B cell (primary cell): ENCODE data around the gene CNRIP1. TPM values are rescaled to one million over a fixed set of nuclear protein-coding genes. Genes with fewer than 3 reads are reported as not detected.

Source experiments
- ATAC-seq: fragments of 200-7000 bp; cut with Tn5 transposase; one replicate; pipeline ENCODE4 v1.10.0; 2021; ENCODE audit warnings: low read depth, mild to moderate bottlenecking, moderate number of reproducible peaks, moderate library complexity
- CTCF ChIA-PET: fragments of 350-600 bp; sonication (Branson Sonifier 250); formaldehyde crosslinking; loops from one replicate; lab custom pipeline; 2021; ENCODE audit warnings: antibody characterized with exemption, inconsistent platforms; lab: Charles Lee
- POLR2A ChIA-PET: fragments of 350-600 bp; sonication (Branson Sonifier 250); formaldehyde crosslinking; loops from one replicate; lab custom pipeline; 2021; ENCODE audit warnings: antibody characterized with exemption; lab: Charles Lee
- DNase-seq: peaks from one replicate; pipeline ENCODE4 v3.0.0; 2013
- H2AFZ ChIP-seq: 2 replicates; pipeline ENCODE4 v1.6.1; 2012; ENCODE audit warnings: mild to moderate bottlenecking, low read depth, low read length; ENCODE audit not compliant: insufficient read depth, poor library complexity, severe bottlenecking
- H3K27ac ChIP-seq, 2 donors: 1 replicate in 1 of 2; 2 replicates in 1 of 2; pipeline ENCODE4 v1.5.1; 2012 to 2013; ENCODE audit warnings: low read length in 2 of 2, mild to moderate bottlenecking in 2 of 2, moderate library complexity in 1 of 2
- H3K27me3 ChIP-seq, 4 experiments: fragments of 200-600 bp in 1 of 4; sonication (generic) in 1 of 4; replicated peaks in 1 of 4; 1 replicate in 2 of 4; 2 replicates in 2 of 4; pipeline versions ENCODE4 v1.6.1 to v1.7.0; 2013 to 2016; ENCODE audit warnings: low read length in 3 of 4, mild to moderate bottlenecking in 2 of 4, mixed read lengths in 1 of 4, moderate library complexity in 1 of 4; ENCODE audit not compliant: insufficient read depth in 4 of 4, control insufficient read depth in 3 of 4; ENCODE audit errors: control extremely low read depth in 1 of 4
- H3K36me3 ChIP-seq, 2 experiments: replicated peaks in 1 of 2; 1 replicate in 1 of 2; 2 replicates in 1 of 2; pipeline versions ENCODE4 v1.6.1 to v1.7.1; 2013; ENCODE audit warnings: low read length in 1 of 2; ENCODE audit not compliant: insufficient read depth in 2 of 2, control insufficient read depth in 1 of 2; ENCODE audit errors: control extremely low read depth in 1 of 2, extremely low read depth in 1 of 2
- H3K4me1 ChIP-seq, 2 donors: fragments of 200-600 bp in 1 of 2; sonication (generic) in 1 of 2; 1 replicate in 1 of 2; 2 replicates in 1 of 2; pipeline versions ENCODE4 v1.5.1 to v1.6.1; 2013 to 2017; ENCODE audit warnings: low read length in 2 of 2; ENCODE audit not compliant: control insufficient read depth in 2 of 2, insufficient read depth in 2 of 2
- H3K4me2 ChIP-seq: replicated peaks from 2 replicates; pipeline ENCODE3; 2012; ENCODE audit warnings: mild to moderate bottlenecking, low read depth, low read length; ENCODE audit not compliant: poor library complexity, severe bottlenecking
- H3K4me3 ChIP-seq, 5 experiments: fragments of 200-600 bp in 1 of 5; sonication (generic) in 1 of 5; 1 replicate in 3 of 5; 2 replicates in 2 of 5; pipeline versions ENCODE4 v1.5.1 to v1.7.0; 2011 to 2016; ENCODE audit warnings: low read length in 4 of 5, mild to moderate bottlenecking in 4 of 5, low read depth in 2 of 5, control low read depth in 1 of 5, moderate library complexity in 1 of 5; ENCODE audit not compliant: insufficient read depth in 1 of 5; ENCODE audit errors: control extremely low read depth in 1 of 5, extremely low read depth in 1 of 5
- H3K79me2 ChIP-seq: fragments of 200-600 bp; sonication (generic); one replicate; pipeline ENCODE4 v1.6.0; 2016; ENCODE audit warnings: low read length; ENCODE audit not compliant: control insufficient read depth, insufficient read depth
- H3K9ac ChIP-seq: fragments of 200-600 bp; sonication (generic); 2 replicates; pipeline ENCODE4 v1.6.1; 2017; ENCODE audit warnings: mild to moderate bottlenecking, low read length, moderate library complexity
- H3K9me3 ChIP-seq, 3 donors: one replicate each; pipeline versions ENCODE4 v1.6.1 to v1.7.1; 2013; ENCODE audit warnings: low read length in 2 of 3; ENCODE audit not compliant: control insufficient read depth in 2 of 3, insufficient read depth in 1 of 3; ENCODE audit errors: control extremely low read depth in 1 of 3
- H4K20me1 ChIP-seq: 2 replicates; pipeline ENCODE4 v1.6.0; 2012; ENCODE audit warnings: mild to moderate bottlenecking, low read length; ENCODE audit not compliant: insufficient read depth, control insufficient read depth, poor library complexity, severe bottlenecking
- H3K27ac Mint-ChIP-seq: one replicate; pipeline ENCODE4 v1.8.0; 2021; ENCODE audit warnings: mixed read lengths
- H3K27me3 Mint-ChIP-seq: one replicate; pipeline ENCODE4 v1.8.0; 2021; ENCODE audit warnings: mixed read lengths
- H3K4me1 Mint-ChIP-seq: one replicate; pipeline ENCODE4 v1.8.0; 2021; ENCODE audit warnings: mixed read lengths
- H3K4me3 Mint-ChIP-seq: one replicate; pipeline ENCODE4 v1.8.0; 2021; ENCODE audit warnings: mixed read lengths
- H3K9me3 Mint-ChIP-seq: one replicate; pipeline ENCODE4 v1.8.0; 2022; ENCODE audit warnings: mixed read lengths; ENCODE audit not compliant: insufficient read depth
- CTCF ChIP-seq: fragments of 200-600 bp; IDR thresholded peaks from one replicate; pipeline ENCODE4 v1.8.0; 2022; ENCODE audit warnings: antibody characterized with exemption, mild to moderate bottlenecking
- EZH2 ChIP-seq: IDR thresholded peaks from 2 replicates; pipeline ENCODE4 v1.6.1; 2012; ENCODE audit warnings: borderline replicate concordance, low read depth, mild to moderate bottlenecking, moderate library complexity, low read length; ENCODE audit not compliant: insufficient read depth, poor library complexity, severe bottlenecking
- WGBS: methylation state at CpG from one replicate; pipeline ENCODE4 v1.1.5; 2013; ENCODE audit warnings: missing lambda C conversion rate; ENCODE audit not compliant: insufficient coverage; 5-methylcytosine and 5-hydroxymethylcytosine counted together
- intact Hi-C: fragments of 100-400 bp; cut with micrococcal nuclease; formaldehyde crosslinking; loops from one replicate; pipeline ENCODE4 v1.10.0; 2022
- polyA plus RNA-seq: library from polyadenylated mRNA; depleted of rRNA; stranded (reverse); fragments of >200 nt; gene quantifications from 2 replicates; pipeline ENCODE4 v1.2.3, GENCODE V29; 2012
- total RNA-seq, 2 donors: library from RNA; stranded (reverse); fragments of 120-200 nt in 1 of 2; gene quantifications; 1 replicate in 1 of 2; 2 replicates in 1 of 2; pipeline versions ENCODE4 v1.2.3 to v1.2.4, GENCODE V29; 2013 to 2022

CNRIP1 gene
- total and polyA plus RNA-seq, 2 donors (not counting 1 experiment from before 2014, with no cell fraction given) = not detected

- Mint-ChIP-seq H3K4me1 (peaks cover 34% of the 10 kb centered on the region), H3K9me3 (no peaks in the 10 kb centered on the region), H3K27ac (peak overlapping the region; percentile 93), H3K4me3 (peak overlapping the region; percentile 90), H3K27me3 (no peaks in the 10 kb centered on the region)
- ATAC-seq (no peak), DNase-seq (no peak)
- intact Hi-C loops = loop anchor here (1.0 to 10.0 kb wide), 5 partner anchors 14 to 534 kb away; no protein-coding TSS in a partner anchor
- ChIA-PET POLR2A (interaction anchor here (0.7 kb wide), 1 partner anchor 93 kb away, joined by 5 read pairs; the partner anchor contains the start of gene PNO1), CTCF (interaction anchor here (0.8 to 3.0 kb wide), 9 partner anchors 13 to 191 kb away, joined by 3 to 26 read pairs (median 5); no protein-coding TSS in a partner anchor)
- H2AFZ ChIP-seq = peak overlapping the region; percentile 74
- H3K4me2 ChIP-seq = peak overlapping the region; percentile 96
- peaks cover 44 to 60% of the 10 kb centered on the region in 2 donors for H3K4me1 ChIP-seq
- WGBS = 10% methylated on average over 4 of the region's 15 CpGs
- peaks cover 0 to 2% of the 10 kb centered on the region in 2 experiments for H3K36me3 ChIP-seq
- no peaks in the 10 kb centered on the region for H3K9me3 ChIP-seq
- peak overlapping the region; percentile 86 to 92 for H3K27ac ChIP-seq
- peak overlapping the region; percentile 97 for H3K9ac ChIP-seq
- H3K4me3 ChIP-seq = peak overlapping the region; percentile 76 to 97 (median 96)
- TF ChIP-seq EZH2 = no peak
- TF ChIP-seq CTCF = no peak
- peaks cover 77% of the 10 kb centered on the region for H3K79me2 ChIP-seq
- H4K20me1 ChIP-seq = peaks cover 34% of the 10 kb centered on the region
- H3K27me3 ChIP-seq = no peaks in the 10 kb centered on the region
These were observed 69.0 kb downstream of the CNRIP1 start for GRCh38 chr2:68250652-68251186.

GRCh38 chr2:68250196-68250595, 69.6 kb downstream of the CNRIP1 start:
- peak overlapping the region; percentile 35 for H2AFZ ChIP-seq
- no peaks in the 10 kb centered on the region for H3K27me3 ChIP-seq
- H4K20me1 ChIP-seq = peaks cover 40% of the 10 kb centered on the region
- H3K4me3 ChIP-seq = peak overlapping the region; percentile 76 to 97 (median 96)
- H3K27ac ChIP-seq = peak overlapping the region; percentile 86 to 92
- intact Hi-C loops = loop anchor here (2.0 to 10.0 kb wide), 3 partner anchors 13 to 535 kb away; no protein-coding TSS in a partner anchor
- ChIA-PET POLR2A (no interaction called here), CTCF (interaction anchor here (0.8 to 3.0 kb wide), 8 partner anchors 13 to 192 kb away, joined by 3 to 26 read pairs (median 5); no protein-coding TSS in a partner anchor)
- peaks cover 0 to 2% of the 10 kb centered on the region in 2 experiments for H3K36me3 ChIP-seq
- ATAC-seq = no peak
- no peak for TF ChIP-seq CTCF
- TF ChIP-seq EZH2 = no peak
- no peaks in the 10 kb centered on the region for H3K9me3 Mint-ChIP-seq
- H3K79me2 ChIP-seq = peaks cover 79% of the 10 kb centered on the region
- peaks cover 44 to 66% of the 10 kb centered on the region in 2 donors for H3K4me1 ChIP-seq
- peak overlapping the region; percentile 97 for H3K9ac ChIP-seq
- H3K4me3 Mint-ChIP-seq = peak overlapping the region; percentile 90
- no peaks in the 10 kb centered on the region for H3K27me3 Mint-ChIP-seq
- H3K4me2 ChIP-seq = peak overlapping the region; percentile 96
- H3K27ac Mint-ChIP-seq = peak overlapping the region; percentile 93
- peaks cover 33% of the 10 kb centered on the region for H3K4me1 Mint-ChIP-seq
- DNase-seq = peak; percentile 52
- no CpG with 5 or more reads among the region's 5 CpGs for WGBS
- H3K9me3 ChIP-seq = no peaks in the 10 kb centered on the region
